GM10266 (cell line): ENCODE measurements around the gene COX14.
A peak's percentile ranks its signal among the peaks of the same experiment; 100 is the strongest.

Experiments used
- DNase-seq: peaks from one replicate; pipeline ENCODE4 v3.0.0; 2012; ENCODE audit errors: extremely low spot score
- TF ChIP-seq, protein P1 (sequence below): IDR thresholded peaks from 2 replicates; pipeline ENCODE4 v1.5.1; 2012; ENCODE audit warnings: mild to moderate bottlenecking, low read depth; ENCODE audit not compliant: control insufficient read depth, insufficient read depth; ENCODE audit errors: missing control alignments

COX14 gene

DNA sequence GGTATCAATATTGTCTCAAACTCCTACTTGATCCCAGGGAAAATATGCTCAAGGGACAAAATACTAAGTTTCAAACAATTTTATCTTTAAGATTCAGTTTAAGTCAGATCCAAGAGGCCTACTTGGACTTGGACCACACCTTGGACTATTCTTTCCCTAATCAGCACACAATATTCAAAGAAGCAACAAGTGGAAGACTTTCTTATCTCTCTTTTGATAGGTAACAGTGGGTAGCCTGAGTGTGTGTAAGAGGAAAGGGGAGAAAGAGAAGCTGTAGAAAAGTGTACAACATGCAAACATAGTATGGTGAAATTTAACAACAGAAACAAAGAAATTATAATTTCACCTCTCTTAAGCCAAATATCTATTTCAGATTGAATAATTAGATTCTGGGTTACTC, 48.6 kb downstream of the COX14 start:
- TF ChIP-seq, protein P1, sequence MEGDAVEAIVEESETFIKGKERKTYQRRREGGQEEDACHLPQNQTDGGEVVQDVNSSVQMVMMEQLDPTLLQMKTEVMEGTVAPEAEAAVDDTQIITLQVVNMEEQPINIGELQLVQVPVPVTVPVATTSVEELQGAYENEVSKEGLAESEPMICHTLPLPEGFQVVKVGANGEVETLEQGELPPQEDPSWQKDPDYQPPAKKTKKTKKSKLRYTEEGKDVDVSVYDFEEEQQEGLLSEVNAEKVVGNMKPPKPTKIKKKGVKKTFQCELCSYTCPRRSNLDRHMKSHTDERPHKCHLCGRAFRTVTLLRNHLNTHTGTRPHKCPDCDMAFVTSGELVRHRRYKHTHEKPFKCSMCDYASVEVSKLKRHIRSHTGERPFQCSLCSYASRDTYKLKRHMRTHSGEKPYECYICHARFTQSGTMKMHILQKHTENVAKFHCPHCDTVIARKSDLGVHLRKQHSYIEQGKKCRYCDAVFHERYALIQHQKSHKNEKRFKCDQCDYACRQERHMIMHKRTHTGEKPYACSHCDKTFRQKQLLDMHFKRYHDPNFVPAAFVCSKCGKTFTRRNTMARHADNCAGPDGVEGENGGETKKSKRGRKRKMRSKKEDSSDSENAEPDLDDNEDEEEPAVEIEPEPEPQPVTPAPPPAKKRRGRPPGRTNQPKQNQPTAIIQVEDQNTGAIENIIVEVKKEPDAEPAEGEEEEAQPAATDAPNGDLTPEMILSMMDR, result no peak
- DNase-seq, result no peak

DNA sequence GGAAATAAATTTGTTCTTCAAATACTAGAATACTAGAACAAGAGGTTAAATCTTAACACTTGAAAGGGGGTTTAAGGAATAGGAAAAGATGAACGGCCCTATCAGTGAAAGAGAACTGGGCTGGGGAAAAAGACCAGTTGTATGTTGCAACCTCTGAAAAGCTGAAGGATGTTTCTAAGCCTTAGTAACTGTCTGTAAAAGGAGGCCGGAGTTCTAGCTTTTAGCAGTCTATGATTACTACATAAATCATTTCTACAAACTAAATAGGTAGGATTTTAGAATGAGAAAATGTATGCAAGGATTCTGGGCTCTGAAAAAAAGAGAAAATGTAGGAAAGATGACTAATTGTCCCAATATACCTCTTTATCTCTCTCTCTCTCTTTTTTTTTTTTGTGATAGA, 50.2 kb downstream of the COX14 start:
- no peak for DNase-seq
- TF ChIP-seq, protein P1, result no peak

DNA sequence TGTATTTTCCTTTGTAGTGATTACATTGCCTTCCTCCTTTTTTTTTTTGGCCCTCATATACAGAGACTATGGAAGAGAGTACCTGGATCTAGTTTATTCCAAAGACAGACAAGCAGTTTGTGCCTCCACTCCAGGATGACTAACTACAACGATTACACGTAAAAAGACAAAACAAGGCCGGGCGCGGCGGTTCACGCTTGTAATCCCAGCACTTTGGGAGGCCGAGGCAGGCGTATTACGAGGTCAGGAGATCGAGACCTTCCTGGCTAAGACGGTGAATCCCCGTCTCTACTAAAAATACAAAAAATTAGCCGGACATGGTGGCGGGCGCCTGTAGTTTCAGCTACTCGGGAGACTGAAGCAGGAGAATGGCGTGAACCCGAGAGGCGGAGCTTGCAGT, 52.9 kb downstream of the COX14 start:
- TF ChIP-seq, protein P1, result no peak
- DNase-seq, result no peak

DNA sequence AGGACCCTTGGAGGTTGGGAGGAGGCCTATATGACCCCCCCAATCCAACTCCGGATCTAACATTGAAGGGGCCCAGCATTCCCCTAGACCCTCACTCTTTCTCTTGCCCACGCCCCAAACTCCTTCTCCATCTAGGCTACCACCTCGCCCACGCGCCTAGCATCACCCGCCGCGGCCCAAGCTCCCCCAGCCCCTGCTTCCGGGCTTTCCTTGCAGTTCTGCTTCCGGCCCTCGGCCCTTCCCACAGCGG, 54.7 kb downstream of the COX14 start:
- TF ChIP-seq, protein P1, result no peak
- no peak for DNase-seq

DNA sequence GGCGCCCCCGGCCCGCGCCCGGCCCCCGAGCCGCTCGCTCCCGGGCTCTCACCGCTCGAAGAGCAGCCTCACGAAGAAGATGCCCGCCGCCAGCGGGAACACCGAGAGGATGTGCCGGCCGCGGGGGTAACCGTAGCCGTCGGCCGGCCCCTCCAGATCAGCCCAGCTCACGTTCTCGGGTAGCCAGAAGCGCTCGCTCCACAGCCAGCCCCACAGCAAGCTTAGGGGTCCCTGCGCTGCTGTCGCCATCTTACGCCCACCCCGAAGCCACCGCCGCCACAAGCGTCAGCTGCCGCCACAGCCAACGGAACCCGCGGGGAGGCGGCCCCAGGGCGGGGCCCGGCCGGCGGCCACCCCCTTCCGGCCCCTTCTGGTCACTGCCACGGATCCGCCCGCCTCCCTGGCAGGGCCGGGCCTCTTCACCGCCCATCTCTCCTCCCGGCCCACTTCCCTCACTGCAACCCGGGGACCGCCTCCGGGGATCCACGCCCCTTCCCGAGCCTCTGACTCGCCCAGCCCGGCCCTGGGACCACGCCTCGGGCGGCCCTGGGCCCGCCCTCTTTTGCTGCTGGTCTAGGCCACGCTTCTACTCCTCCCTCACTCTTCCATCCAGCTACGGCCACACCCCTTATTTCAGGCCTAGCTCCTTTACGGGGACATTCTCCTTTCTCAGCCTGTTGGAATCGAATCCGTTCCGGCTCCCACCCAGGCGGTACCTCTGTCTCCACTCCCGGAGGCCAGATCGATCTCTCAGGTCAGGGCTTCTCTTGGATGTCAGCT, 55.2 kb downstream of the COX14 start, which contains the start of gene CERS5:
Gene CERS5, minus strand, starts transcription at position 321 of the 780 bp plus-strand sequence. Its CDS starts 72 bp downstream, at position 249.
- DNase-seq, result peak; percentile 98
- TF ChIP-seq, protein P1, result no peak
